Esophagus squamous epithelium (tissue), 5 donors: ENCODE data around the gene GIMAP6. TPM values are rescaled to one million over a fixed set of nuclear protein-coding genes. Genes with fewer than 3 reads are reported as not detected.
"Not testable (repeated sequence)": the region's sequence is repeated elsewhere in the genome, so short reads cannot be mapped to it uniquely, and the experiment has no call there.

Experiments used
- DNase-seq: peaks from one replicate; lab custom pipeline; 2025; lab: John Stamatoyannopoulos, UW
- H3K27ac ChIP-seq, 4 donors: fragments of 200-600 bp; sonication (generic); one replicate each; pipeline ENCODE4 v1.5.1; 2016 to 2019; ENCODE audit warnings: mild to moderate bottlenecking in 1 of 4
- H3K27me3 ChIP-seq, 4 donors: fragments of 200-600 bp; sonication (generic); 1 replicate in 3 of 4; 2 replicates in 1 of 4; pipeline versions ENCODE4 v1.5.1 to v1.6.0; 2017 to 2021; ENCODE audit warnings: antibody characterized with exemption in 1 of 4
- H3K36me3 ChIP-seq, 3 donors: fragments of 200-600 bp; sonication (generic); one replicate each; pipeline ENCODE4 v1.5.1; 2016 to 2019
- H3K4me1 ChIP-seq, 3 donors: fragments of 200-600 bp; sonication (generic); one replicate each; pipeline ENCODE4 v1.5.1; 2017 to 2019
- H3K4me3 ChIP-seq, 4 donors: fragments of 200-600 bp; sonication (generic); 1 replicate in 3 of 4; 2 replicates in 1 of 4; pipeline ENCODE4 v1.5.1; 2016 to 2019; ENCODE audit warnings: mild to moderate bottlenecking in 2 of 4, moderate library complexity in 1 of 4
- H3K9me3 ChIP-seq, 3 donors: fragments of 200-600 bp; sonication (generic); one replicate each; pipeline ENCODE4 v1.5.1; 2016 to 2019
- POLR2A ChIP-seq, 4 donors: fragments of 450-650 bp; IDR thresholded peaks; one replicate each; pipeline ENCODE4 v1.6.1; 2017; ENCODE audit warnings: antibody characterized with exemption in 4 of 4, mild to moderate bottlenecking in 4 of 4, moderate library complexity in 3 of 4
- WGBS, 2 donors: methylation state at CpG; one replicate each; pipeline ENCODE4 v1.1.5; 2018; 5-methylcytosine and 5-hydroxymethylcytosine counted together
- intact Hi-C: fragments of 100-400 bp; cut with DNase I; formaldehyde crosslinking; loops from one replicate; pipeline ENCODE4 v1.15.0; 2022
- total RNA-seq, 4 donors: library from RNA; depleted of rRNA; stranded (reverse); fragments of >200 nt; gene quantifications; one replicate each; pipeline ENCODE4 v1.1.0, GENCODE V29; 2016
- TF ChIP-seq, protein P1 (sequence below), 6 experiments: fragments of 450-650 bp in 4 of 6; fragments of 200-600 bp in 2 of 6; sonication (generic) in 2 of 6; IDR thresholded peaks; one replicate each; pipeline ENCODE4 v1.5.1; 2016 to 2019; ENCODE audit warnings: antibody characterized with exemption in 6 of 6, mild to moderate bottlenecking in 4 of 6, moderate library complexity in 4 of 6
- donor health status: DM: yes; HTN: yes; CAD: no.

Gene GIMAP6
- total RNA-seq = 10 to 100 TPM in 2 of 4 donors, 1 to 10 TPM in 2; 3.1 to 30.1 (median 12.9) TPM

DNA sequence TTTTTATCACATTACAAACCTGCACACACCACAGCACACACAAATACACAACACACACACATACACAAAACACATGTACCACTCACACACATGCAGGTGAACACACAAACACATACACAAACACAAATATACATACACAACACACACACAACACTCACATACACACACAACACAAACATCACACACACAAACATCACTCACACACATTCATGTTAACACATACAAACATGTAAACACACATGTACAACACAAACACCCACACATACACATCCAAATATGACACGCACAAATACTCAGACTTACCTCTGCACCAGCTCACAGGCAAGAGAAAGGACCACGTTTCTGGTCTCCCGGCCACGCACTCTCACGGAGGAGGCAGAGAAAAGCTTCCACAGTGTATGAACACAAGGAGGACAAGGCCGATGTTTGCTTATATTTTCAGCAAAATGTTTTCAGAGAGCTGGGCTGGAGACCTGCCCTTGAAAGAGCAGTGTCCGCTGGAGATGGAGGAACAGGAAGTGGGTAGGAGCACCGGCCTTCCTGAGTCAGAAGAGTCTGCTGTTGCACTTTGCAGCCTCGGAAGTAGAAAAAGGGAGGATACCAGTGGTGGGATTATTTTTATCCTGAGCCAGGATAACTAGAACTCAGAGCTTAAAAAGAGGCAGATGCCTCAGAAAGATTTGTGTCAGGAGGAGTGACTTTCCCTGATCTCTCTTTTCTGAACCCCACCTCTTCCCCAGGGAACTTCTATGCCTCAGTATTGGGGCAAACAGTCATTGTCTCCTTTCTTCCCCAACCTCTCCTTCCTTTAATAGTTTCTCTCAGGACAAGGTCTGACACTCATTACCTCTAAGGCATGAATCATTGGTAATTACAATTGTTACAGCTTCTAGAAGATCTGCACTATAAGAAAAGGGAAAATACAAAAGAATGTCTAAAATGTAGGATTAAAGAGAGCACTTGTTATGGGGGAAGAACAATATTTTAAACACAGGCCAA, at the start of gene GIMAP6:
TSS of gene GIMAP6 (minus strand) at position 520 of the 999 bp plus-strand sequence. CDS start 2,243 bp downstream, outside the sequence.
- peak within 1 kb of the TSS; percentile 12 to 62 (median 42) for H3K4me3 ChIP-seq
- peaks cover 0 to 18% (median 0%) of the 10 kb centered on the region in 3 donors for H3K36me3 ChIP-seq
- H3K4me1 ChIP-seq = peaks cover 0 to 24% (median 10%) of the 10 kb centered on the region in 3 donors
- DNase-seq = no peak
- H3K27me3 ChIP-seq = no peaks in the 10 kb centered on the region
- peaks cover 0 to 8% (median 0%) of the 10 kb centered on the region in 3 donors for H3K9me3 ChIP-seq
- TF ChIP-seq, protein P1, sequence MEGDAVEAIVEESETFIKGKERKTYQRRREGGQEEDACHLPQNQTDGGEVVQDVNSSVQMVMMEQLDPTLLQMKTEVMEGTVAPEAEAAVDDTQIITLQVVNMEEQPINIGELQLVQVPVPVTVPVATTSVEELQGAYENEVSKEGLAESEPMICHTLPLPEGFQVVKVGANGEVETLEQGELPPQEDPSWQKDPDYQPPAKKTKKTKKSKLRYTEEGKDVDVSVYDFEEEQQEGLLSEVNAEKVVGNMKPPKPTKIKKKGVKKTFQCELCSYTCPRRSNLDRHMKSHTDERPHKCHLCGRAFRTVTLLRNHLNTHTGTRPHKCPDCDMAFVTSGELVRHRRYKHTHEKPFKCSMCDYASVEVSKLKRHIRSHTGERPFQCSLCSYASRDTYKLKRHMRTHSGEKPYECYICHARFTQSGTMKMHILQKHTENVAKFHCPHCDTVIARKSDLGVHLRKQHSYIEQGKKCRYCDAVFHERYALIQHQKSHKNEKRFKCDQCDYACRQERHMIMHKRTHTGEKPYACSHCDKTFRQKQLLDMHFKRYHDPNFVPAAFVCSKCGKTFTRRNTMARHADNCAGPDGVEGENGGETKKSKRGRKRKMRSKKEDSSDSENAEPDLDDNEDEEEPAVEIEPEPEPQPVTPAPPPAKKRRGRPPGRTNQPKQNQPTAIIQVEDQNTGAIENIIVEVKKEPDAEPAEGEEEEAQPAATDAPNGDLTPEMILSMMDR (IDR thresholded peaks at IDR 0.05) = no peak
- no peak for TF ChIP-seq POLR2A (IDR thresholded peaks at IDR 0.05)
- intact Hi-C loops = loop anchor here (10.0 kb wide), 1 partner anchor 177 kb away; the partner anchor contains the start of gene GIMAP8
- H3K27ac ChIP-seq = peak within 1 kb of the TSS; percentile 51 to 86 (median 76)
- 58 to 62% methylated on average over 9 of the region's 9 CpGs for WGBS, 2 donors

DNA sequence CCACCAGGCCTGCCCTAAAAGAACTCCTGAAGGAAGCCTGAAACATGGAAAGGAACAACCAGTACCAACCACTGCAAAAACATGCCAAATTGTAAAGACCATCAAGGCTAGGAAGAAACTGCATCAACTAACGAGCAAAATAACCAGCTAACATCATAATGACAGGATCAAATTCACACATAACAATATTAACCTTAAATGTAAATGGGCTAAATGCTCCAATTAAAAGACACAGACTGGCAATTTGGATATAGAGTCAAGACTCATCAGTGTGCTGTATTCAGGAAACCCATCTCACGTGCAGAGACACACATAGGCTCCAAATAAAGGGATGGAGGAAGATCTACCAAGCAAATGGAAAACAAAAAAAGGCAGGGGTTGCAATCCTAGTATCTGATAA, 48.2 kb upstream of the GIMAP6 start:
- WGBS, 2 donors = 46 to 52% methylated on average over 2 of the region's 2 CpGs
- H3K36me3 ChIP-seq, DNase-seq, H3K27me3 ChIP-seq, H3K9me3 ChIP-seq, H3K4me3 ChIP-seq, H3K27ac ChIP-seq, intact Hi-C loops: not testable (repeated sequence)
- peaks cover 0 to 31% (median 12%) of the 10 kb centered on the region in 3 donors for H3K4me1 ChIP-seq

DNA sequence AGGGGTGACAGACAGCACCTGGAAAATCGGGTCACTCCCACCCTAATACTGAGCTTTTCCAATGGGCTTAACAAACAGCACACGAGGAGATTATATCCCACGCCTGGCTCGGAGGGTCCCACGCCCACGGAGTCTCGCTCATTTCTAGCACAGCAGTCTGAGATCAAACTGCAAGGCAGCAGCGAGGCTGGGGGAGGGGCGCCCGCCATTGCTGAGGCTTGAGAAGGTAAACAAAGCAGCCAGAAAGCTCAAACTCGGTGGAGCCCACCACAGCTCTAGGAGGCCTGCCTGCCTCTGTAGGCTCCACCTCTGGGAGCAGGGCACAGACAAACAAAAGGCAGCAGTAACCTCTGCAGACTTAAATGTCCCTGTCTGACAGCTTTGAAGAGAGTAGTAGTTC, 46.4 kb upstream of the GIMAP6 start:
- H3K4me3 ChIP-seq, intact Hi-C loops, H3K27me3 ChIP-seq, H3K27ac ChIP-seq, H3K36me3 ChIP-seq, DNase-seq, H3K9me3 ChIP-seq: not testable (repeated sequence)
- H3K4me1 ChIP-seq = peaks cover 0 to 17% (median 4%) of the 10 kb centered on the region in 3 donors
- 68 to 80% methylated on average over 4 to 7 of the region's 11 CpGs for WGBS, 2 donors

DNA sequence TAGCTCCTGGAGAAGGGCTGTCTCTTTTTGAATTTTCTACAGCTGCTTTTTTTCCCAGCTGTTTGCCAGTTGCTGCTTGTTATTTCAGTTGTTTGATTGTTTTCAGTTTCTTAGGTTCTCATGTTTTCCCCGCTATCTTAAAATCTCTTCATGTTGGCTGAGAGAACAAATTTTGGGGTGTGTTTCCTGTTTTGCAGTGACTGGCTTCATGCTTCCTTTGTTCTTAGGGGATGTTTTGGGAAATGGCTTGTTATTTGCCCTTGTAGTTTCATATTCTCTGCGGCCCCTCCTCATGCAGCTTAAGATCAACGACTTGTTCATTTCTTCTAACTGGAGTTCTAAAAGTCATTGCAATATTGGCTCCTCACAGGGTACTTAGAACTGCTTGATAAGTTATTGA, 44.7 kb upstream of the GIMAP6 start:
- intact Hi-C loops, H3K36me3 ChIP-seq, H3K27me3 ChIP-seq, DNase-seq, H3K9me3 ChIP-seq, H3K4me3 ChIP-seq: not testable (repeated sequence)
- Histone ChIP-seq H3K4me1 (peaks cover 0 to 17% (median 4%) of the 10 kb centered on the region in 3 donors), H3K27ac (peak overlapping the region in 2 of 4 donors; percentile 36 to 68)
- WGBS, 2 donors = 41 to 45% methylated on average over 3 of the region's 3 CpGs

DNA sequence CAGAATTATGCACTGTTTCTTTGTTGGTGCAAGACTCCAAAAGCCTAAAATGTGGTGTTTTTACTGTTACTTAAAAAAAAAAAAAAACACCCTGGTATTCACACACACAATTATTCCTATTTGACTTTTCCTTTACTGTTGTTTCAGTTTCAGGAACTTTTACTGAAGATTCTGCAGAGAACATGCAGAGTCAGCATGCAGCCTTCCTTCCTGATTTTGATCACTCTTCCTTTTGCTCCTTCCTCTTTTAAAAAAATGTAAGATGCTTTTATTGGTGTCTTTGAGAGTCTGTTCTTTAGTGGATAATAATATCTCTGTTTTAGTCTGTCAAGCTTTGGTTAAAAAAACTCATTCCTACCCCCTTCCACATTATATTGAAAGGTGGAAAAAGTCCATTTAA, 44.1 kb upstream of the GIMAP6 start:
- DNase-seq, H3K4me3 ChIP-seq, intact Hi-C loops, H3K27me3 ChIP-seq, H3K36me3 ChIP-seq, H3K9me3 ChIP-seq: not testable (repeated sequence)
- Histone ChIP-seq H3K27ac (peak overlapping the region in 2 of 4 donors; percentile 36 to 68), H3K4me1 (peaks cover 0 to 17% (median 4%) of the 10 kb centered on the region in 3 donors)

DNA sequence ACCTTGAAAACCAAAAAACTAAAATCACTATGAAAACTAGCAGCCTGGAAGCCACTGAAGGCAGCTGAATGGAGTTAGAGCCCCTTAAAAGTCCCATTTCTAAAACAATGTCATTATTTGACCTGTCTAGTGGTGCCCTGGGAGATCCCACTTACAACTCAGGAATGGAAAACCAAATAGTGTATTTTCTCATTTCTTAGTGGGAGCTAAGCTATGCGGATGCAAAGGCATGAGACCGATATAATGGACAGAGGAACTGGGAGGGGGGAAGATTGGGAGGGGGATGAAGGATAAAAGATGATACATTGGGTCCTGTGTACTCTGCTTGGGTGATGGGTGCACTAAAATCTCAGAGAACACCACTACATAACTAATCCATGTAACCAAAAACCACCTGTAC, 43.5 kb upstream of the GIMAP6 start:
- no peak overlapping the region for H3K4me3 ChIP-seq
- 40 to 81% methylated on average over 1 to 2 of the region's 2 CpGs for WGBS, 2 donors
- TF ChIP-seq, protein P1 (IDR thresholded peaks at IDR 0.05) = no peak
- no peak for TF ChIP-seq POLR2A (IDR thresholded peaks at IDR 0.05)
- H3K4me1 ChIP-seq = peaks cover 0 to 17% (median 4%) of the 10 kb centered on the region in 3 donors
- peak overlapping the region in 3 of 4 donors; percentile 36 to 81 (median 68) for H3K27ac ChIP-seq
- intact Hi-C loops = no loop called here
- DNase-seq = no peak
- no peaks in the 10 kb centered on the region for H3K36me3 ChIP-seq
- no peaks in the 10 kb centered on the region for H3K27me3 ChIP-seq
- no peaks in the 10 kb centered on the region for H3K9me3 ChIP-seq

DNA sequence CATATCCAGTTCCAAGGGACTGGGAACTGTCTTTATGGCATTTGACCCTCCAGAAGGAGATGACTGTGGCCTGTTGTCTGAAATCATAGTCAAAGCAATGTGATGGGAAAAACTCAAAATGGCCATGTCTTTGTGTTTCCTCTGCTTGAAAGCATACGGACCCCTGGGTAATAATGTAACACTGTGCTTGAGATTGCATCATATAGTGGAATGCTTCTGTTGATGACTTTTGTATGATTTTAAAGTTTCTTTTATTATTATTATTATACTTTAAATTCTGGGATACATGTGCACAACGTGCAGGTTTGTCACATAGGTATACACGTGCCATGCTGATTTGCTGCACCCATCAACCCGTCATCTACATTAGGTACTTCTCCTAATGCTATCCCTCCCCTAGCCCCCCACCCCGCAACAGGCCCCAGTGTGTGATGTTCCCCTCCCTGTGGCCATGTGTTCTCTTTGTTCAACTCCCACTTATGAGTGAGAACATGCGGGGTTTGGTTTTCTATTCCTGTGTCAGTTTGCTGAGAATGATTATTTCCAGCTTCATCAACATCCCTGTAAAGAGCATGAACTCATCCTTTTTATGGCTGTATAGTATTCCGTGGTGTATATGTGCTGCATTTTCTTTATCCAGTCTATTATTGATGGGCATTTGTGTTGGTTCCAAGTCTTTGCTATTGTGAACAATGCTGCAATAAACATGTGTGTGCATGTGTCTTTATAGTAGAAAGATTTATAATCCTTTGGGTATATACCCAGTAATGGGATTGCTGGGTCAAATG, 39.8 kb upstream of the GIMAP6 start:
- intact Hi-C loops, H3K4me3 ChIP-seq, H3K9me3 ChIP-seq, DNase-seq, H3K27ac ChIP-seq, H3K4me1 ChIP-seq, H3K27me3 ChIP-seq, H3K36me3 ChIP-seq: not testable (repeated sequence)
- WGBS, 2 donors = 88 to 91% methylated on average over 5 to 7 of the region's 7 CpGs
